Mesothelial cell of epicardium (in vitro differentiated cells): ENCODE results near the gene ALKAL2. TPM values are rescaled to one million over a fixed set of nuclear protein-coding genes. Genes with fewer than 3 reads are reported as not detected.

Source experiments
- DNase-seq, 2 experiments: peaks; one replicate each; pipeline ENCODE4 v3.0.0; 2021; ENCODE audit warnings: low spot score in 2 of 2; ENCODE audit not compliant: unreplicated experiment in 2 of 2
- H3K27ac Mint-ChIP-seq: 2 replicates; pipeline ENCODE4 v1.8.0; 2021; ENCODE audit warnings: mixed read lengths
- H3K27me3 Mint-ChIP-seq: 2 replicates; pipeline ENCODE4 v1.8.0; 2021; ENCODE audit warnings: low read depth, mixed read lengths
- H3K36me3 Mint-ChIP-seq: 2 replicates; pipeline ENCODE4 v1.8.0; 2021; ENCODE audit warnings: mixed read lengths
- H3K4me1 Mint-ChIP-seq: 2 replicates; pipeline ENCODE4 v1.8.0; 2021; ENCODE audit warnings: mixed read lengths
- H3K4me3 Mint-ChIP-seq: 2 replicates; pipeline ENCODE4 v1.8.0; 2021; ENCODE audit warnings: mild to moderate bottlenecking, moderate library complexity, mixed read lengths
- H3K9me3 Mint-ChIP-seq: 2 replicates; pipeline ENCODE4 v1.8.0; 2021; ENCODE audit warnings: mixed read lengths
- total RNA-seq: library from RNA; stranded (reverse); gene quantifications from 3 replicates; pipeline ENCODE4 v1.2.1, GENCODE V29; 2021
- TF ChIP-seq, protein P1 (sequence below): fragments of 200-600 bp; sonication (generic); IDR thresholded peaks from one replicate; pipeline ENCODE4 v1.5.0; 2021; ENCODE audit warnings: antibody characterized with exemption; ENCODE audit not compliant: unreplicated experiment

ALKAL2 gene
- total RNA-seq, 1 donor from 2014 or later = 1.1 TPM

DNA sequence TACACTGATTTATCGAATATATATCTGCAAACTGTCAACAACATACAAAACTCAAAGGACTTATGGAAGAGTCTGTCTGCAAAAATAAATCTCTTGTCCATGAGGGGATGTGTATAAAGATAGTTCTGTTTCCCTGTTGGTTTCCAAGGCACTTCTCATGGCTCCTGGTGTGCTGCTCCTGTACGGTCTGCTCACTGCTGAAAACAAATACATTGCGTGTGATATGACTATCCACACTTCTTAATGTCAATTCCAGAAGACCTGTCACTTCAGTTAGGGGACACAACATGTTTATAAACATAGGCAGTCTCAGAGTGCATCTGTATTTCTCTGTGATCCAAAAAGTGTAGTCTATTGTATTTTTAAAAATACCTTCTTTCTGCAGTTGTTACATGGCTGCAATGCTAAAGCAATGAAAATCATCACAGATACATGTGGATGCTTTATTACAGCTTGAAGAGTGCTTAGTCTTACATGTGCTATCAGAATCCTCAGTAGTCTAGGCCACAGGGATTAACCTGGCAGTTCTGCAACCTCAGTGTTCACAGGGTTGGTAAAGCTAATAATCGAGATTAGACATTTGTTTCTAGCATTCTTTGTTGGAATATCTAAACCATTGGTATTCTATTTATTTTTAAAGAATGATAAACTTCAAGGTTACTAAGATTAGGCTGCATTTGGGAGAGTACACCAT lies 7.8 kb downstream of the ALKAL2 start:
- H3K4me3 Mint-ChIP-seq = no peak overlapping the region
- no peak for DNase-seq
- no peaks in the 10 kb centered on the region for H3K4me1 Mint-ChIP-seq
- peaks cover 12% of the 10 kb centered on the region for H3K27me3 Mint-ChIP-seq
- TF ChIP-seq, protein P1, sequence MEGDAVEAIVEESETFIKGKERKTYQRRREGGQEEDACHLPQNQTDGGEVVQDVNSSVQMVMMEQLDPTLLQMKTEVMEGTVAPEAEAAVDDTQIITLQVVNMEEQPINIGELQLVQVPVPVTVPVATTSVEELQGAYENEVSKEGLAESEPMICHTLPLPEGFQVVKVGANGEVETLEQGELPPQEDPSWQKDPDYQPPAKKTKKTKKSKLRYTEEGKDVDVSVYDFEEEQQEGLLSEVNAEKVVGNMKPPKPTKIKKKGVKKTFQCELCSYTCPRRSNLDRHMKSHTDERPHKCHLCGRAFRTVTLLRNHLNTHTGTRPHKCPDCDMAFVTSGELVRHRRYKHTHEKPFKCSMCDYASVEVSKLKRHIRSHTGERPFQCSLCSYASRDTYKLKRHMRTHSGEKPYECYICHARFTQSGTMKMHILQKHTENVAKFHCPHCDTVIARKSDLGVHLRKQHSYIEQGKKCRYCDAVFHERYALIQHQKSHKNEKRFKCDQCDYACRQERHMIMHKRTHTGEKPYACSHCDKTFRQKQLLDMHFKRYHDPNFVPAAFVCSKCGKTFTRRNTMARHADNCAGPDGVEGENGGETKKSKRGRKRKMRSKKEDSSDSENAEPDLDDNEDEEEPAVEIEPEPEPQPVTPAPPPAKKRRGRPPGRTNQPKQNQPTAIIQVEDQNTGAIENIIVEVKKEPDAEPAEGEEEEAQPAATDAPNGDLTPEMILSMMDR = no peak
- H3K36me3 Mint-ChIP-seq = peaks cover 23% of the 10 kb centered on the region
- no peak overlapping the region for H3K27ac Mint-ChIP-seq
- no peaks in the 10 kb centered on the region for H3K9me3 Mint-ChIP-seq

DNA sequence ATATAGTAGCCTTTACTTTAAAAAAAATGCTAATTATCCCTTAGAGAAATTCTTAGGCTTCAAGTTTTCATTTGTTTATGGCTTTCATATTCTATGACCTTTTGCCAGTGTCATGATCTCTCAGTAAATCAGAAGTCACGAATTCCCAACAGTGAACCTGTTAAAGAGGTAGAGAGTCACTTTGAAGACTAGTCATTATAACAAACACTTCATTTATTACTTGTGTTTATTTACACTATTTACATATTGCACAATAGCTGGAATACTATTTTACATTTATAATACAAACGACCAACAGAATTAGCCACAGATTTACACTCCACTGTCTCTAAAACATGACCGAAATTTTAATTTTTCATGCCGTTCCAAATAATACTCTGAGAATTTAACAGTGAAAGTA lies 8.5 kb downstream of the ALKAL2 start:
- Mint-ChIP-seq H3K36me3 (peaks cover 25% of the 10 kb centered on the region), H3K4me3 (no peak overlapping the region)

DNA sequence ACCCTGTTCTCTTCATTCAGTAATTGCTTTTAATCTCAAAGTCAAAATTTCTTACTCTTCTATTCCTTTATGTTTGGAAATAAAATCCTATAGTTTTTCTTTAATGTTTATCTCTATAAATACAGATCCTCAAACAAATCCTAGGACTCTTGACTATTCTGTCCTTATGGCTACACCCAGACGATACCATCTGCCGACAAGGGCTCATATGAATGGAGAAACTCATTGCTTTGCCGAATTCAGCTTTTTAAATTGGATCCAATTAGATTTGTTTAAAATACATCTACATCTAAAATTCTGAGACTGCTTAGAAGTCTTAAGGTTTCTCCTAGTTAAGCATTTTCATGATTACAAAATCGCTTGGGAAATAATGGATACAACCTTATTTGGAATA lies 9.0 kb downstream of the ALKAL2 start:
- Mint-ChIP-seq H3K4me3 (no peak overlapping the region), H3K36me3 (peaks cover 25% of the 10 kb centered on the region), H3K4me1 (no peaks in the 10 kb centered on the region), H3K9me3 (no peaks in the 10 kb centered on the region), H3K27me3 (peaks cover 3% of the 10 kb centered on the region), H3K27ac (no peak overlapping the region)
- DNase-seq = no peak
- TF ChIP-seq, protein P1 = no peak

More for the DNA sequence above, 8.5 kb downstream of the ALKAL2 start:
- H3K9me3 Mint-ChIP-seq = no peaks in the 10 kb centered on the region
- peaks cover 4% of the 10 kb centered on the region for H3K27me3 Mint-ChIP-seq
- DNase-seq = no peak
- TF ChIP-seq, protein P1 = no peak
- H3K4me1 Mint-ChIP-seq = no peaks in the 10 kb centered on the region
- H3K27ac Mint-ChIP-seq = no peak overlapping the region

DNA sequence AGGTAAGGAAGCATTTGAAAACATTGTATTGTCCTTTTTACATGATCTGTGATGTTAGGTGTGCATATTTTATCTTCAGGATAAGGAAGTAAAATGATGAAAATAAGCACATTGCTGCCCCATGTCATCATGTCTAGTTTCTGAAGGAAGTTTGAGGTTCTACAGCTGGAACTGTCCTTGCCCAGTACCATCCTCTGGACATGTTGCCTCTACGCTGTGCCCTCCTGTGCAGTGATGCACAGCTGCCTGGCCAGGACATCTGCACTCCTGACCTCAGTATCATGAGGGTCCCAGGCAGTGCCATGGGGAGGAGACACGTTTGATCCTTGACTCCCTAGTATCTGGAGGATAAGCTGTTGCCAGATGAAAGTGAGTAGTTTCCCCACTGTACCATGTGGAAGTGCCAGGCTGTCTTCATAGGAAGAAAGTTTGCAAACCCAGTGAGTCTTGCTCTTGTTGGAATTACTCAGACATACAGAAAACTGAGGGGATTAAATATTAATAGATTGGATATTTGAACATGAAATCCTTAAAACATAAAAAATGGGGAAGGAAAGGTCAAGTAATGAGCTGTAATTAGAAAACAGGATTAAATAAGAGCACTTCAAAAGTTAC lies 9.5 kb downstream of the ALKAL2 start:
- no peaks in the 10 kb centered on the region for H3K27me3 Mint-ChIP-seq
- TF ChIP-seq, protein P1 = no peak

DNA sequence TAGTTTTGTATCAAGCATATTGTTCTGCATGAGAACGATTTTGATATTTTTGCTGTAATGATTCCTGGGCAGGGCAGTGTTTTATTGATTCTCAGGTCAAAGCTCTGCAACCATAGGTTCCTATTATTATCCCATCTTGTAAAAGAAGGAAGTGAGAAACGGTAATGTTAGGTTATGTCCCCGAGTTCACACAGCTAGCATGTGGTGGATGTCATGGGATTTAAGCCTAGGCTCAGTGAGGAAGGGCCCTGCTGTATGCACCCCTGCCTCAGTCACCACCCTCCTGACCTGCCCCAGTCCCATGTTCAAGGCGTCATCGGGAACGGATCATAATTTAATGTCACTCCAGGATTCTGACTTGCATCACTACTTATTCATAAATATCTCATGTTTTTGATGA lies 12.4 kb downstream of the ALKAL2 start:
- no peak for DNase-seq
- no peaks in the 10 kb centered on the region for H3K27me3 Mint-ChIP-seq
- no peaks in the 10 kb centered on the region for H3K4me1 Mint-ChIP-seq
- H3K36me3 Mint-ChIP-seq = peaks cover 25% of the 10 kb centered on the region
- H3K4me3 Mint-ChIP-seq = no peak overlapping the region
- no peak overlapping the region for H3K27ac Mint-ChIP-seq
- no peaks in the 10 kb centered on the region for H3K9me3 Mint-ChIP-seq
- TF ChIP-seq, protein P1 = no peak

More for the DNA sequence above, 9.5 kb downstream of the ALKAL2 start:
- no peaks in the 10 kb centered on the region for H3K4me1 Mint-ChIP-seq
- H3K27ac Mint-ChIP-seq = no peak overlapping the region
- H3K4me3 Mint-ChIP-seq = no peak overlapping the region
- no peak for DNase-seq
- no peaks in the 10 kb centered on the region for H3K9me3 Mint-ChIP-seq
- H3K36me3 Mint-ChIP-seq = peaks cover 25% of the 10 kb centered on the region
